ENCODE measurements around the gene DSCAML1.

- TF ChIP-seq MYC (IDR thresholded peaks at IDR 0.05; ENCODE audit: low read depth, low read length) (no peak), MYC (CRISPR knock-in tag; IDR thresholded peaks at IDR 0.05; ENCODE audit: borderline replicate concordance, low read depth) (no peak), TFE3 (CRISPR knock-in tag; IDR thresholded peaks at IDR 0.05) (no peak), TAF15 (IDR thresholded peaks at IDR 0.05; ENCODE audit: low read depth, low read length) (no peak), POLR2AphosphoS5 (IDR thresholded peaks at IDR 0.05; ENCODE audit: control insufficient read depth, insufficient read depth, low read depth, low read length) (no peak), TAL1 (IDR thresholded peaks at IDR 0.05) (no peak), ZNF41 (CRISPR knock-in tag; conservative IDR thresholded peaks at IDR 0.05) (no peak), NR1H2 (CRISPR knock-in tag; IDR thresholded peaks at IDR 0.05) (no peak), REST (IDR thresholded peaks at IDR 0.05; ENCODE audit: borderline replicate concordance) (no peak), REST (CRISPR knock-in tag; IDR thresholded peaks at IDR 0.05; ENCODE audit: low read depth) (no peak)
Observed at GRCh38 chr11:117424781-117425180, 372.2 kb downstream of the DSCAML1 start.

Data from K562 (cell line).